ENCODE data around the gene CDH23. TPM values are rescaled to one million over a fixed set of nuclear protein-coding genes. Genes with fewer than 3 reads are reported as not detected.

Gene CDH23
- total RNA-seq, 4 donors from 2014 or later = 0.57 to 5.9 (median 1.0) TPM

DNA sequence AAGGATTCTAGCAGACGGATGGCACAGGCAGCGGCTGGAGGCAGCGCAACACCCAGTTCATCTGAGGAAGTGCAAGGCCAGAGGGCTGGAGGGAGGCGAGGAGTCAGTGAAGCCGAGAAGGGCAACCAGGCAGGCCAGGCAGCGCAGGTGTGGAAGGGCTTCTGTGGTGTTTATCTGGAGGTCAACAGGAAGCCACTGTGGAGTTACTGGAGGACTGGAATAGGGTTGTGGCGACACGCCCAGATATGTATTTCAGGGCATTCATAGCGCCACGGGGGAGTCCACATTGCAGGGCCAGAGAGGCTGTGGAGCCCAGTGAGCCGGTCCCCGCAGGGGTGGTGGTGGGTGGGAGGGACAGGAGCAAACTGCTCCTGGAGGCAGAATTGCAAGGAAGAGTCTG is 150.6 kb downstream of the CDH23 start:
- Histone ChIP-seq H3K4me1 (peaks cover 0 to 25% (median 6%) of the 10 kb centered on the region in 3 donors), H3K36me3 (no peaks in the 10 kb centered on the region), H3K9me3 (no peaks in the 10 kb centered on the region), H3K27me3 (no peaks in the 10 kb centered on the region), H3K4me3 (no peak overlapping the region), H3K27ac (peak overlapping the region in 1 of 4 donors; percentile 28)
- 87 to 92% methylated on average over 12 of the region's 12 CpGs for WGBS, 2 donors
- TF ChIP-seq POLR2A (IDR thresholded peaks at IDR 0.05) = no peak
- TF ChIP-seq, protein P1, sequence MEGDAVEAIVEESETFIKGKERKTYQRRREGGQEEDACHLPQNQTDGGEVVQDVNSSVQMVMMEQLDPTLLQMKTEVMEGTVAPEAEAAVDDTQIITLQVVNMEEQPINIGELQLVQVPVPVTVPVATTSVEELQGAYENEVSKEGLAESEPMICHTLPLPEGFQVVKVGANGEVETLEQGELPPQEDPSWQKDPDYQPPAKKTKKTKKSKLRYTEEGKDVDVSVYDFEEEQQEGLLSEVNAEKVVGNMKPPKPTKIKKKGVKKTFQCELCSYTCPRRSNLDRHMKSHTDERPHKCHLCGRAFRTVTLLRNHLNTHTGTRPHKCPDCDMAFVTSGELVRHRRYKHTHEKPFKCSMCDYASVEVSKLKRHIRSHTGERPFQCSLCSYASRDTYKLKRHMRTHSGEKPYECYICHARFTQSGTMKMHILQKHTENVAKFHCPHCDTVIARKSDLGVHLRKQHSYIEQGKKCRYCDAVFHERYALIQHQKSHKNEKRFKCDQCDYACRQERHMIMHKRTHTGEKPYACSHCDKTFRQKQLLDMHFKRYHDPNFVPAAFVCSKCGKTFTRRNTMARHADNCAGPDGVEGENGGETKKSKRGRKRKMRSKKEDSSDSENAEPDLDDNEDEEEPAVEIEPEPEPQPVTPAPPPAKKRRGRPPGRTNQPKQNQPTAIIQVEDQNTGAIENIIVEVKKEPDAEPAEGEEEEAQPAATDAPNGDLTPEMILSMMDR (IDR thresholded peaks at IDR 0.05) = no peak
- no peak for DNase-seq
- intact Hi-C loops (cut with DNase I) = no loop called here

DNA sequence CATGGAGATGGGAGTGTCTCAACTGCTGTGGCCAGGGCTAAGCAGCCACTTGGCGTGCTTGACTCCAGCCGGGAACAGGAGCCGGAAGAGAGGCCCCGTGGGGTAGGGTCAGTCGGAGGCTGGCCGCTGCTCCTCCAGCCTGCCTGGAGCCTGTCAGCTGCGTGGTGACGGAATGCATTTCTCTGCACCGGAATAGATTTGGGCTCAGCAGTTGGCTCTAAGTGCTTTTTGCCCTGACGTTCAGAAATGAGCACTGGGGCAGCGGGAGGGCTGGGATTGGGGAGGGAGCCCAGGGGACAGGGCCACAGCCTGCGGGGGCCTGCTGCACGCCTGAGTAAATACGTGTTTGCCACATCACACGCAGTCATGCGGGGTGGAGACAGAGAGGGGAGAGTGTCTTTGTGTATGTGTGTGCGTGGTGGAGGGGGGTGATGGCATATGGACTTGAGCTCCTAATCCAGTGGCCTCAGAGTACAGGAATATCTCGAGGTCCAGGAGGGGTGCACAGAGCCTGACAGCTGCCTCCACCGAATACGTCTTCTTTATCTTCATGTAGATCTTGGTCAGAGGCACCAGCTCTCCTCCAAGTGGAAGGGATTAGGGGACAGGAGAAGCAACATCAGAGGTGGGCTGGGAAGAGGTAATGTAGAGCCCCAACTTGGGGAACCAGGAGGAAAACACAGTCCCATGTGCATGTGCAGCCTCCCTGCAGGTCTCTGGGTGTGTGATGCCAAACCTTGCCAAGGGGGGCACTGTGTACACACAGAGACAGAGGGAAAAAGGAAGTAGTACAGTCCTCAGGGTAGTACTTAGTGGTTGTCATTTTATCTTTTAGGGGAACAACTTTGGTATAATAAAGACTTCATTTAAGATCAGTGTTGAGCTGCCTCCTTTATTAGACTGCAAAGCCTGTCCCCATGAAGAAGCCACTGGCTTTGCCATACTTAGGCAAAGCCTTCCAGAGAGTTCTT is 151.4 kb downstream of the CDH23 start:
- Histone ChIP-seq H3K27ac (peak overlapping the region in 2 of 4 donors; percentile 1 to 28), H3K27me3 (no peaks in the 10 kb centered on the region), H3K4me3 (no peak overlapping the region), H3K4me1 (peaks cover 0 to 16% (median 6%) of the 10 kb centered on the region in 3 donors), H3K36me3 (no peaks in the 10 kb centered on the region), H3K9me3 (no peaks in the 10 kb centered on the region)
- intact Hi-C loops (cut with DNase I) = no loop called here
- 69 to 77% methylated on average over 11 to 17 of the region's 20 CpGs for WGBS, 2 donors
- no peak for DNase-seq
- TF ChIP-seq, protein P1 (IDR thresholded peaks at IDR 0.05) = peak in 1 of 6 experiments; percentile 32
- no peak for TF ChIP-seq POLR2A (IDR thresholded peaks at IDR 0.05)

DNA sequence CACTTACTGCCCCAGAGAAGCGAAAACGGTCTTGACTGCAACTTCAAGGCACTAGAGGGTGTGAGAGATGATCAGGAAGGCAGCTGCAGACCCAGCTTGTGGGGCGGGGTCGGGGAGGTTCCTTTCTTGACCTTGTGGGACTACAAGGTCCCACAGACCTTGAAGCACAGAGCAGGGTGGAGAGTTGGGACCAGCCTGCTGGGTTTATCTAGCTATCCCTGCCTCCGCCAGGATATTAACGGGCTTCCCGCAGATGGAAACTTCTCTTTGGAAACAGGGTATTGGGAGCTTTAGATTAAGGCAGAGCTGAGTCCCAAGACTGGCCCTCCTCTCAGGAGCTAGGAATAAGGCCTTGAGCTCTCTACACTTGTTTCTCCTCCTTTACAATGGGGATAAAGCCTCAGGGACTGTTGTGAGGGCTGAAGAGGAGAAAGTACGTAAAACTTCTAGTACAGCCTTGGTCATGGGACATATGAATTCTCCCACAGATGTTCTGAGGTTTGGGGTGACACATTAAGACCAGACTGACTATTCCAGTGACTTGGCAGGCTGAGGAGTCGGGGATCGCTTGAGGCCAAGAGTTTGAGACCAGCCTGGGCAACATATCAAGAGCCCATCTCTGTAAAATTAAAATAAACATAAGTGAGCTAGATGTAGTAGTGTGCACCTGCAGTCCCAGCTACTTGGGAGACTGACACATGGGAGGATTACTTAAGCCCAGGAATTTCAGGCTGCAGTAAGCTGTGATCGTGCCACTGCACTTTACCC is 153.2 kb downstream of the CDH23 start:
- TF ChIP-seq, protein P1 (IDR thresholded peaks at IDR 0.05) = no peak
- no peak for TF ChIP-seq POLR2A (IDR thresholded peaks at IDR 0.05)
- no peak overlapping the region for H3K27ac ChIP-seq
- H3K36me3 ChIP-seq = no peaks in the 10 kb centered on the region
- no peak for DNase-seq
- intact Hi-C loops (cut with DNase I) = no loop called here
- no peaks in the 10 kb centered on the region for H3K9me3 ChIP-seq
- no peak overlapping the region for H3K4me3 ChIP-seq
- WGBS, 2 donors = 79 to 93% methylated on average over 7 to 9 of the region's 11 CpGs
- peaks cover 0 to 12% (median 6%) of the 10 kb centered on the region in 3 donors for H3K4me1 ChIP-seq
- peaks cover 0 to 6% (median 0%) of the 10 kb centered on the region in 4 donors for H3K27me3 ChIP-seq

DNA sequence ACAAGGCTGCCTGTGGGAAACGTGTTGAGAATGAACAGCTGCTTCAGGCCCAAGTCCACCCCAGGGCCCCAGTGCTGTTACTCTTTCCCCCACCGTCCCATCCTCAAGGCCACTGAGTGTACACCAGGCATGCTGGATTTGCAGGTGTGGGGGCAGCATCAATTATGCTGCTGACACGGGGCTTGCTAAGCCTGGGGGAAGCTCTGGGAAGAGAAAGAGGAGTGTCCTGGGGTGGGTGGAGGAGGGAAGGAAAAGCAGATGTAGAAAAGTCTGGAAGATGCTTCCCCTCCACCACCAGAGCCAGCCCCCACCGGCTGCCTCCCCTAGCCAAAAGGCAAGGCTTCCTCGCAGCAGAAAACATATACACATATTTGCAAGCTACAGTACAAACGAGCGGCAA is 153.9 kb downstream of the CDH23 start:
- Histone ChIP-seq H3K4me3 (no peak overlapping the region), H3K27ac (no peak overlapping the region), H3K27me3 (peaks cover 0 to 6% (median 0%) of the 10 kb centered on the region in 4 donors), H3K9me3 (no peaks in the 10 kb centered on the region), H3K36me3 (no peaks in the 10 kb centered on the region), H3K4me1 (peaks cover 0 to 12% (median 6%) of the 10 kb centered on the region in 3 donors)
- WGBS, 2 donors = 70 to 75% methylated on average over 7 of the region's 7 CpGs
- DNase-seq = no peak
- intact Hi-C loops (cut with DNase I) = no loop called here
- TF ChIP-seq, protein P1 (IDR thresholded peaks at IDR 0.05) = no peak
- no peak for TF ChIP-seq POLR2A (IDR thresholded peaks at IDR 0.05)
